HCT116 (cell line): ENCODE data around the gene FSD1. TPM values are rescaled to one million over a fixed set of nuclear protein-coding genes. Genes with fewer than 3 reads are reported as not detected.
A peak's percentile ranks its signal among the peaks of the same experiment; 100 is the strongest.

Experiments used
- ATAC-seq: fragments of 200-7000 bp; cut with Tn5 transposase; 2 replicates; pipeline ENCODE4 v1.9.1; 2020; ENCODE audit warnings: mild to moderate bottlenecking, moderate library complexity
- BruUV-seq: library from RNA; stranded (reverse); fragments of 400-500 nt; replicated peaks from 2 replicates; lab custom pipeline; 2021; lab: Mats Ljungman, UMichigan
- CTCF ChIA-PET: fragments of 300-600 bp; sonication (Branson Sonifier 250); formaldehyde crosslinking; loops from one replicate; lab custom pipeline; 2021; ENCODE audit warnings: antibody characterized with exemption; lab: Charles Lee
- POLR2A ChIA-PET: fragments of 300-600, 350-600 bp; sonication (Branson Sonifier 250); formaldehyde crosslinking; loops from one replicate; lab custom pipeline; 2021; ENCODE audit warnings: antibody characterized with exemption; lab: Charles Lee
- RAD21 ChIA-PET, 2 experiments: fragments of 300-600 bp; sonication (Branson Sonifier 250); formaldehyde crosslinking; loops; one replicate each; lab custom pipeline; 2023; ENCODE audit warnings: low total read pairs in 2 of 2; ENCODE audit not compliant: uncharacterized antibody in 2 of 2, unreplicated experiment in 2 of 2, low non-redundant PET in 1 of 2; lab: Charles Lee
- DNase-seq: peaks from one replicate; pipeline ENCODE4 v3.0.0-alpha.2; 2010; ENCODE audit warnings: low read depth, low spot score
- H2AFZ ChIP-seq: fragments of 200-600 bp; shearing (Covaris generic), sonication (generic); 2 replicates; pipeline ENCODE4 v1.6.1; 2017; ENCODE audit warnings: low read depth, mixed run types, mixed read lengths, antibody characterized with exemption, low read length; ENCODE audit not compliant: poor library complexity, severe bottlenecking
- H3K27ac ChIP-seq: 2 replicates; pipeline ENCODE4 v1.5.1; 2012; ENCODE audit warnings: low read depth, low read length
- H3K27me3 ChIP-seq: fragments of 200-600 bp; sonication (generic); 2 replicates; pipeline ENCODE4 v1.6.1; 2016; ENCODE audit warnings: mixed run types, low read length, mixed read lengths; ENCODE audit not compliant: insufficient read depth
- H3K36me3 ChIP-seq, 2 experiments: fragments of 200-500 bp in 1 of 2; fragments of 200-600 bp in 1 of 2; sonication (Bioruptor generic) in 1 of 2; sonication (generic) in 1 of 2; 2 replicates each; pipeline versions ENCODE4 v1.5.1 to v1.6.1; 2014 to 2016; ENCODE audit warnings: low read length in 2 of 2, inconsistent platforms in 1 of 2, mixed read lengths in 1 of 2, mixed run types in 1 of 2; ENCODE audit not compliant: insufficient read depth in 2 of 2, control insufficient read depth in 1 of 2
- H3K4me1 ChIP-seq, 2 experiments: fragments of 200-600 bp in 1 of 2; sonication (generic) in 1 of 2; 2 replicates each; pipeline versions ENCODE4 v1.5.1 to v1.6.1; 2012 to 2017; ENCODE audit warnings: low read length in 2 of 2, inconsistent platforms in 1 of 2, mild to moderate bottlenecking in 1 of 2, mixed read lengths in 1 of 2, mixed run types in 1 of 2, moderate library complexity in 1 of 2; ENCODE audit not compliant: insufficient read depth in 2 of 2, control insufficient read depth in 1 of 2
- H3K4me2 ChIP-seq: fragments of 200-600 bp; sonication (generic); 2 replicates; pipeline ENCODE4 v1.6.1; 2017; ENCODE audit warnings: mixed run types, low read length, mixed read lengths
- H3K4me3 ChIP-seq, 2 experiments: fragments of 200-600 bp in 1 of 2; sonication (generic) in 1 of 2; replicated peaks in 1 of 2; 2 replicates each; pipeline ENCODE4 v1.5.1; 2011 to 2016; ENCODE audit warnings: low read length in 2 of 2, control low read depth in 1 of 2, low read depth in 1 of 2, mild to moderate bottlenecking in 1 of 2, mixed read lengths in 1 of 2, mixed run types in 1 of 2
- H3K79me2 ChIP-seq: fragments of 200-600 bp; sonication (generic); 2 replicates; pipeline ENCODE4 v1.6.1; 2017; ENCODE audit warnings: mild to moderate bottlenecking, mixed run types, low read length, moderate library complexity, mixed read lengths; ENCODE audit not compliant: insufficient read depth
- H3K9ac ChIP-seq: fragments of 200-600 bp; sonication (generic); 2 replicates; pipeline ENCODE4 v1.6.1; 2016; ENCODE audit warnings: low read length, mixed read lengths
- H3K9me2 ChIP-seq: fragments of 200-600 bp; sonication (generic), shearing (Covaris generic); 2 replicates; pipeline ENCODE4 v1.6.1; 2017; ENCODE audit warnings: mixed run types, mild to moderate bottlenecking, moderate library complexity; ENCODE audit not compliant: insufficient read depth
- H3K9me3 ChIP-seq, 2 experiments: fragments of 200-500 bp in 1 of 2; fragments of 200-600 bp in 1 of 2; sonication (Bioruptor generic) in 1 of 2; sonication (generic) in 1 of 2; 2 replicates each; pipeline ENCODE4 v1.6.1; 2014 to 2017; ENCODE audit warnings: low read length in 2 of 2, mixed read lengths in 2 of 2, inconsistent platforms in 1 of 2, low read depth in 1 of 2, mild to moderate bottlenecking in 1 of 2, mixed run types in 1 of 2, moderate library complexity in 1 of 2; ENCODE audit not compliant: control insufficient read depth in 1 of 2, insufficient read depth in 1 of 2
- H4K20me1 ChIP-seq: fragments of 200-600 bp; sonication (generic), shearing (Covaris generic); 2 replicates; pipeline ENCODE4 v1.6.1; 2017; ENCODE audit warnings: mixed run types, mild to moderate bottlenecking, moderate library complexity; ENCODE audit not compliant: insufficient read depth
- ELF1 ChIP-seq: IDR thresholded peaks from 2 replicates; pipeline ENCODE4 v1.6.1; 2012; ENCODE audit warnings: low read depth, borderline replicate concordance
- EZH2 ChIP-seq: fragments of 200-600 bp; sonication (generic); IDR thresholded peaks from 2 replicates; pipeline ENCODE4 v1.6.1; 2017; ENCODE audit warnings: antibody characterized with exemption, mixed run types
- JUND ChIP-seq: IDR thresholded peaks from 2 replicates; pipeline ENCODE4 v1.6.1; 2012
- SRF ChIP-seq: IDR thresholded peaks from 2 replicates; pipeline ENCODE4 v1.6.1; 2012; ENCODE audit warnings: low read depth
- TCF7L2 ChIP-seq: IDR thresholded peaks from 2 replicates; pipeline ENCODE4 v1.7.0; 2011; ENCODE audit warnings: borderline replicate concordance, inconsistent platforms; ENCODE audit not compliant: insufficient read depth, insufficient read length; ENCODE audit errors: extremely low read depth
- YY1 ChIP-seq: IDR thresholded peaks from 2 replicates; pipeline ENCODE4 v1.6.1; 2011; ENCODE audit warnings: low read length, low read depth, moderate library complexity, mild to moderate bottlenecking; ENCODE audit not compliant: insufficient replicate concordance; ENCODE audit errors: extremely low read depth
- ZNF274 ChIP-seq: fragments of 200-500 bp; sonication (Bioruptor generic); IDR thresholded peaks from 2 replicates; pipeline ENCODE4 v1.6.1; 2014; ENCODE audit warnings: mild to moderate bottlenecking, low read depth, low read length, inconsistent platforms
- intact Hi-C: fragments of 100-400 bp; cut with micrococcal nuclease; formaldehyde crosslinking; loops from 2 replicates; pipeline ENCODE4 v1.10.0; 2022
- total RNA-seq: library from RNA; stranded (reverse); gene quantifications from one replicate; pipeline ENCODE4 v1.2.1, GENCODE V29; 2021; ENCODE audit not compliant: unreplicated experiment
- TF ChIP-seq, protein P1 (sequence below): IDR thresholded peaks from 2 replicates; pipeline ENCODE4 v1.6.1; 2012; ENCODE audit warnings: low read depth

Gene FSD1
- total RNA-seq, 1 experiment from 2014 or later = 20.1 TPM

DNA sequence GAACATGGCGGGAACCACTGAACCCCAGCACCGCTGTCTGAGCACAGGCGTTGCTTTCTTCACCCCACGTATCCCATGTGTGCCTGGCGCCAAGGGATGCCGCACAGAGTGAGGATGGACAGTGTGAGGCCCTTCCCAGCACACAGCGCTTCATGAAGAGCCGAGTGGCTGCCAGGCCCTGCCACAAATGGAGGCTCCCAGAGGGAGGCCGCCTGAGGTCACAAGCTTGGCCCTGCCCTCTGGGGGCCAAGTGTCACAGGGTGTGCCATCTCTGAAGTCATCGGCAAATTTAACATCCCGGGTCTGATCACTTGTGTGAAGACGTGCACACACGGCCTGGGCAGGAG, 63.4 kb downstream of the FSD1 start:
- ChIA-PET POLR2A (no interaction called here), CTCF (no interaction called here), RAD21 (no interaction called here)
- H3K4me1 ChIP-seq = peaks cover 0 to 23% of the 10 kb centered on the region in 2 experiments; a peak in 2 of 4 replicates
- ATAC-seq (no peak), DNase-seq (no peak)
- no peak overlapping the region for H3K9ac ChIP-seq
- no peaks in the 10 kb centered on the region for H3K36me3 ChIP-seq
- no peaks in the 10 kb centered on the region for H3K9me3 ChIP-seq
- BruUV-seq = no TSS peak
- no peaks in the 10 kb centered on the region for H3K27me3 ChIP-seq
- TF ChIP-seq ZNF274 (no peak), JUND (no peak), SRF (no peak), YY1 (no peak), ELF1 (no peak), TCF7L2 (no peak), EZH2 (no peak)
- TF ChIP-seq, protein P1, sequence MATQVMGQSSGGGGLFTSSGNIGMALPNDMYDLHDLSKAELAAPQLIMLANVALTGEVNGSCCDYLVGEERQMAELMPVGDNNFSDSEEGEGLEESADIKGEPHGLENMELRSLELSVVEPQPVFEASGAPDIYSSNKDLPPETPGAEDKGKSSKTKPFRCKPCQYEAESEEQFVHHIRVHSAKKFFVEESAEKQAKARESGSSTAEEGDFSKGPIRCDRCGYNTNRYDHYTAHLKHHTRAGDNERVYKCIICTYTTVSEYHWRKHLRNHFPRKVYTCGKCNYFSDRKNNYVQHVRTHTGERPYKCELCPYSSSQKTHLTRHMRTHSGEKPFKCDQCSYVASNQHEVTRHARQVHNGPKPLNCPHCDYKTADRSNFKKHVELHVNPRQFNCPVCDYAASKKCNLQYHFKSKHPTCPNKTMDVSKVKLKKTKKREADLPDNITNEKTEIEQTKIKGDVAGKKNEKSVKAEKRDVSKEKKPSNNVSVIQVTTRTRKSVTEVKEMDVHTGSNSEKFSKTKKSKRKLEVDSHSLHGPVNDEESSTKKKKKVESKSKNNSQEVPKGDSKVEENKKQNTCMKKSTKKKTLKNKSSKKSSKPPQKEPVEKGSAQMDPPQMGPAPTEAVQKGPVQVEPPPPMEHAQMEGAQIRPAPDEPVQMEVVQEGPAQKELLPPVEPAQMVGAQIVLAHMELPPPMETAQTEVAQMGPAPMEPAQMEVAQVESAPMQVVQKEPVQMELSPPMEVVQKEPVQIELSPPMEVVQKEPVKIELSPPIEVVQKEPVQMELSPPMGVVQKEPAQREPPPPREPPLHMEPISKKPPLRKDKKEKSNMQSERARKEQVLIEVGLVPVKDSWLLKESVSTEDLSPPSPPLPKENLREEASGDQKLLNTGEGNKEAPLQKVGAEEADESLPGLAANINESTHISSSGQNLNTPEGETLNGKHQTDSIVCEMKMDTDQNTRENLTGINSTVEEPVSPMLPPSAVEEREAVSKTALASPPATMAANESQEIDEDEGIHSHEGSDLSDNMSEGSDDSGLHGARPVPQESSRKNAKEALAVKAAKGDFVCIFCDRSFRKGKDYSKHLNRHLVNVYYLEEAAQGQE = no peak
- no peak overlapping the region for H3K4me2 ChIP-seq
- intact Hi-C loops = no loop called here
- H3K27ac ChIP-seq = peak overlapping the region; percentile 22; the same call in 1 of the 2 replicates
- no peak overlapping the region for H2AFZ ChIP-seq
- H4K20me1 ChIP-seq = no peaks in the 10 kb centered on the region
- no peaks in the 10 kb centered on the region for H3K9me2 ChIP-seq
- H3K79me2 ChIP-seq = peaks cover 54% of the 10 kb centered on the region
- H3K4me3 ChIP-seq = no peak overlapping the region
